OCI-LY3 (cell line): ENCODE measurements around the gene RTBDN.

Source experiments
- H2AFZ ChIP-seq: fragments of 200-600, 300-600 bp; shearing (Covaris generic); 2 replicates; pipeline ENCODE4 v1.6.0; 2014; ENCODE audit warnings: antibody characterized with exemption, low read depth, low read length
- H3K27ac ChIP-seq: fragments of 200-600, 300-600 bp; sonication (generic); 2 replicates; pipeline ENCODE4 v1.5.1; 2014; ENCODE audit warnings: mild to moderate bottlenecking, low read length, moderate library complexity, mixed read lengths
- H3K27me3 ChIP-seq: fragments of 200-600, 300-600 bp; sonication (generic); 2 replicates; pipeline ENCODE4 v1.6.1; 2014; ENCODE audit warnings: low read depth, low read length, mixed read lengths
- H3K36me3 ChIP-seq: fragments of 200-600, 300-600 bp; sonication (generic); replicated peaks from 2 replicates; pipeline ENCODE3; 2014; ENCODE audit warnings: low read depth, low read length, mixed read lengths
- H3K4me1 ChIP-seq: fragments of 300-600, 200-600 bp; sonication (generic); 2 replicates; pipeline ENCODE4 v1.6.1; 2014; ENCODE audit warnings: low read length, mixed read lengths
- H3K4me2 ChIP-seq: fragments of 200-600, 300-600 bp; sonication (generic); 2 replicates; pipeline ENCODE4 v1.6.1; 2014; ENCODE audit warnings: low read length, mixed read lengths
- H3K4me3 ChIP-seq: fragments of 300-600, 200-600 bp; sonication (generic); 2 replicates; pipeline ENCODE4 v1.5.1; 2014; ENCODE audit warnings: antibody characterized with exemption, mild to moderate bottlenecking, low read length, moderate library complexity
- H3K79me2 ChIP-seq: fragments of 300-600, 200-600 bp; shearing (Covaris generic); 2 replicates; pipeline ENCODE4 v1.6.1; 2014; ENCODE audit warnings: mild to moderate bottlenecking, low read length, mixed read lengths
- H3K9ac ChIP-seq: fragments of 300-600, 200-600 bp; shearing (Covaris generic); 2 replicates; pipeline ENCODE4 v1.6.0; 2014; ENCODE audit warnings: mild to moderate bottlenecking, low read length, moderate library complexity
- H3K9me3 ChIP-seq: fragments of 200-600, 300-600 bp; shearing (Covaris generic); 2 replicates; pipeline ENCODE4 v1.6.1; 2014; ENCODE audit warnings: low read length, mixed read lengths; ENCODE audit not compliant: insufficient read depth
- H4K20me1 ChIP-seq: fragments of 200-600, 300-600 bp; sonication (generic); 2 replicates; pipeline ENCODE4 v1.6.1; 2016; ENCODE audit warnings: low read length, mixed read lengths; ENCODE audit not compliant: insufficient read depth
- CTCF ChIP-seq: fragments of 200-600, 300-600 bp; sonication (generic); IDR thresholded peaks from 2 replicates; pipeline ENCODE4 v1.5.1; 2014; ENCODE audit warnings: antibody characterized with exemption, low read length, low read depth
- EZH2phosphoT487 ChIP-seq: fragments of 200-600 bp; shearing (Covaris generic); IDR thresholded peaks from 2 replicates; pipeline ENCODE4 v1.6.1; 2018; ENCODE audit warnings: antibody characterized with exemption, mixed run types, low read depth

RTBDN gene

GRCh38 chr19:12778905-12779161 lies 55.5 kb downstream of the RTBDN start:
- Histone ChIP-seq H3K27ac (peak overlapping the region; percentile 83), H3K9ac (peak overlapping the region; percentile 83), H3K79me2 (peaks cover 14% of the 10 kb centered on the region; the same call in 1 of the 2 replicates), H3K27me3 (no peaks in the 10 kb centered on the region), H2AFZ (no peak overlapping the region), H3K4me1 (peaks cover 43% of the 10 kb centered on the region), H3K4me2 (peak overlapping the region; percentile 88), H3K36me3 (peaks cover 3% of the 10 kb centered on the region), H3K4me3 (peak overlapping the region; percentile 82), H4K20me1 (no peaks in the 10 kb centered on the region), H3K9me3 (no peaks in the 10 kb centered on the region)
- TF ChIP-seq CTCF (no peak), EZH2phosphoT487 (no peak)

- Histone ChIP-seq H3K9me3 (no peaks in the 10 kb centered on the region), H2AFZ (no peak overlapping the region), H3K9ac (peak overlapping the region; percentile 83), H3K36me3 (peaks cover 3% of the 10 kb centered on the region), H4K20me1 (no peaks in the 10 kb centered on the region), H3K4me3 (peak overlapping the region; percentile 82), H3K79me2 (peaks cover 14% of the 10 kb centered on the region; the same call in 1 of the 2 replicates), H3K4me1 (peaks cover 38% of the 10 kb centered on the region), H3K27me3 (no peaks in the 10 kb centered on the region), H3K27ac (peak overlapping the region; percentile 83), H3K4me2 (peak overlapping the region; percentile 88)
- TF ChIP-seq CTCF, result no peak
- TF ChIP-seq EZH2phosphoT487, result no peak
Measured at GRCh38 chr19:12778017-12778904, 56.1 kb downstream of the RTBDN start.

- Histone ChIP-seq H2AFZ (0 out of 2 replicates have a peak overlapping the region, but pooled peaks have one; percentile 66), H3K4me2 (peak overlapping the region; percentile 88), H3K9me3 (no peaks in the 10 kb centered on the region), H3K4me3 (peak overlapping the region; percentile 82), H3K27me3 (no peaks in the 10 kb centered on the region), H3K36me3 (peaks cover 3% of the 10 kb centered on the region), H3K27ac (peak overlapping the region; percentile 83), H3K9ac (peak overlapping the region; percentile 83), H4K20me1 (no peaks in the 10 kb centered on the region), H3K4me1 (peaks cover 32% of the 10 kb centered on the region), H3K79me2 (peaks cover 14% of the 10 kb centered on the region; the same call in 1 of the 2 replicates)
- TF ChIP-seq CTCF, result peak; percentile 97
- no peak for TF ChIP-seq EZH2phosphoT487
Measured at GRCh38 chr19:12777217-12778016, 57.0 kb downstream of the RTBDN start.
